NOMO-1 treated with dmso at 0.1 percent for 144 hours (cell line): Measurements from ENCODE around the gene CASP1.
"Not testable (repeated sequence)": the region's sequence is repeated elsewhere in the genome, so short reads cannot be mapped to it uniquely, and the experiment has no call there.

Experiments
- DNase-seq: peaks from one replicate; lab custom pipeline; 2025; ENCODE audit not compliant: unreplicated experiment; lab: John Stamatoyannopoulos, UW

CASP1 gene

DNA sequence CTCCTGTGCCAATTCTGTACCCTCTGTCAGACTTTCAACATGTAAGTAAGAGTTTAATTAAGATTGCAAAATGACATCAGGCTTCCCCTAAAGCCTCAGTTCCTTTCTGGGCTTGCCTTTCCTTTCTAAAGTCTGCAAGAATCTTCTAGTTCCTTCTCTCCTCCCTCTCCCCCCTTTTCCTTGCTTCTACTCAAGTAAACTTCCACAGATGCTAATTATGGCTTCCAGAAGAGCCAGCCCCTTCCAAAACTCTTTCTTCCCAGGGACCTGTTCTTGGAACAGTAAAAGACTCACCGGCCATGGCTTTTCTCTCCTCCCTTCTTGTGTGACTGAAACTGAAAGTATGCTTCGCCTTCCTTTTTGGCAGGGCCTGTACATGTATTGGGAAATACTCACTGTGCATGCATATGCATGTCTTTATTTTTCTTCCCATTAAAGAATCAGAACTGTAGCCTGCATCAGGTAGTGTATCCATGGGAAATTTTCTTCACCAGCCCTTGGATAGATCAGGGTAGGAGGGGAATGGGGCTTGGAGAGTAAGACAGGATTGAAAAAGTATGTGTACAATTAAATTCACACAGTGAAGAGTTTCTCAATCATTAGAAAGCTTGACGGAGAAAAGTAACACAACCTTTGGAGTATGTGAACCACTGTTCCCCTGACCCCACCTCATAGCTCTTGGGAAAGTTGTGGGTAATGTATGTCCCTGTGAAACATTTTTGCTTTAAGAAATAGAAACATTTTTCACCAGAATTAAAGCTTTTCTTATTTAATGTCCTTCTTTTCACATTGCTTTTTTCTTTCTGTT, at the start of gene CASP1:
Gene CASP1 (minus strand): TSS at position 332 of the 808 bp plus-strand sequence. CDS start 31 bp downstream, at position 301.
- peak; percentile 79 for DNase-seq

DNA sequence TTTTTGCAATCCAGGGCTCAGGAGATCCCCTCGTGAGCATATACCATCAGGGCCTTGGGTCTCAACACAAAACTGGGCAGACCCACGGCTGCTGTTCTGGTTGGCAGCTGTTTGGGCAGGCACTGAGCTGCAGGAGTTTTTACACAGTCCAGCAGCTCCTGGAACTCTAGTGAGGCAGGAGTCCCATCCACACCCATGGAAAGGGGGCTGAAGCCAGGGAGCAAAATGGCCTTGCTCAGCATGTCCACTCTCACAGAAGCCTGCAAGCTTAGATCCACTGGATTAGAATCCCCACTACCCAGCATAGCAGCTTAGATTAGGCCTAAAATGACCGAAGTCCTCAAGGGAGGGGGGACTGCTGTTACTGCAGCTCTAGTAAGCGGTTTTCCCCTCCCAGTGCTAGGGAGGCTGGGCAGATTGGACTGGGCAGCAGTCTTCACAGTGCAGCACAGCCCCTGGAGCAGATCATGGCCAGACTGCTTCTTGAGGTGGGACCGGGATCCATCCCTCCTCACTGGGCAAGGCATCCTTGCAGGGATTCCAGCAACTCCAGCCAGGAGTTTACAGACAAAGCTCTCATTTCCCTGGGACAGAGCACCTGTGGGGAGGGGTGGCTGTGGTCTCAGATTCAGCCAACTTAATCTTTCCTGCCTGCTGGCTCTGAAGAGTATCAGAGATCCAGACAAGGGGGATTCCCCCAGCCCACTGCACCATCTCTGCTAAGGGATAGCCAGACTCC, 46.6 kb upstream of the CASP1 start:
- DNase-seq = no peak

DNA sequence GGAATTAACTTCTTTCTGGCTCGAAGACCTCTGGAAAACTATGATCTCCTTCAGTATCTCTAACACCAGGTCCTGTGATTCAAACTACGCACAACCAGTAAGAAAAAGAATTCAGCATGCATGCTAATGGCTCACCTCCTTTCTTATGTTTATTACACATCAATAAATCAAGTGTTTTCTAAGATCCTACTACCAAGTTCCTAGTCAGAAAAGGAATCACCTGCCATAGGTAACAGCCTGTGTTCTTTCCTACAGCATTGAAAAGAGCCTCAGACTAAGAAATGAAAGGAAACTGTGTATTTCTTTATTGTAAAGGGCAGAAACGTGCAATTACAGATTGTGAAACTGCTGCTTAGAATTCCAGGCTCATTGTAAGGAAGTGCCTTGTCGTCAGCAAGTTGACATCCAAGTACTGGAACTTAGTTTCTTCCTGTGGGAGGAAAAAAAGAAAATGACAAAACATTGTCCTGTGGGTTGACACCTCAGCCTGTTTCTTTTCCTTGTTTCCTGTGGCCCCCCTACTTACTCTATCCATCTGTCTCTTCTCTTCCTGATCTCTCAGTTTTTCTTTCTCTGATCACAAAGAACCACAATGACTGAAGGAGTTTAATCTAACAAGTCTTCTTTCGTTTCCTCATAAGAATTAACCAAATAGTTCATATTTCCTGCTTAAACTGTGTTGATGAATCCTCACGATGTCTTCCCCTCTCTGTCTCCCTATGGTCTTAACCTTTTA, 45.4 kb upstream of the CASP1 start:
- DNase-seq = not testable (repeated sequence)

DNA sequence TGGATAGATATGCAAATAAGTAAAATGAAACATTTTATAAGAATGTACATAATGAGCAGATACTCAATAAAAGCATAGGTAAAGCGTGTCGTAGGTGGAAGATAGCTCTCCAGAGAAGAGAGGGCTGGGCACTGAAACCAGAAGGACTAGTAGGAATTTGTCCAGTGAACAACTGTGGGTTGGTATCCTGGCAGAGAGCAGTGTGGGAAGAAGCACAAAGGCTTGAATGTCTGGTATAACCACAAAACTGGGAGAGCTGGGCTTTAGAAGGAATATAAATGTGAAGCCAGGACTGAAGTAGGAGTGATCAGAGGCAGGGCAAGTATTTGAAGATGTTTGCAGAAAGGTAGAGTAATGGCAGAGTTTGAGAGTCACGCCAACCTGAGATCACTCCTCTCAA, 43.3 kb upstream of the CASP1 start:
- no peak for DNase-seq

DNA sequence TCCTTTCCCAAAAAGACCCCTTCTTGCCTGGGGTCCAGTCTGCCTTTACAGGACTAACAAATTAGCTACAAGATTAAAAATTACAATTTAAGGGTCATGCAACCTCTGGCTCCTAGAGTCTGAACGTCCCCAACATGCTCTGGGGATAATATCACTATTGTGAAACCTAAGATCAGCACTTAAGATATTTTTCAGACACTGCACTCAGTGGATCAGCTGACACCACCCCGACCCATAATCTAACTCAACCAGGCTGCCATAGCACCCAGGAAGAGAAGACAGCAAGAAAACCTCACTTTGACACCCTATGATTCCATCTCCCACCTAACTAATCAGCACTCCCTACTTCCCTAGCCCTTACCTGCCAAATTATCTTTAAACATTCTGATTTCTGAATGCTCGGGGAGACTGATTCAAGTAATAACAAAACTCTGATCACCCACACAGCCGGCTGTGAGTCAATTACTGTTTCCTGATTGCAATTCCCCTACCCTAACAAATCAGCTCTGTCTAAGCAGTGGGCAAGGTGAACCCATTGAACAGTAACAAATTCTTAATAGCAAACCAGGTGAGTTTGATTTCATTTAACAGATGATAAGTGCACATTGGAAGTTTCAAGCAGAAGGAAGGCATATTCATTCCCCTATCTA, 42.3 kb upstream of the CASP1 start:
- not testable (repeated sequence) for DNase-seq

DNA sequence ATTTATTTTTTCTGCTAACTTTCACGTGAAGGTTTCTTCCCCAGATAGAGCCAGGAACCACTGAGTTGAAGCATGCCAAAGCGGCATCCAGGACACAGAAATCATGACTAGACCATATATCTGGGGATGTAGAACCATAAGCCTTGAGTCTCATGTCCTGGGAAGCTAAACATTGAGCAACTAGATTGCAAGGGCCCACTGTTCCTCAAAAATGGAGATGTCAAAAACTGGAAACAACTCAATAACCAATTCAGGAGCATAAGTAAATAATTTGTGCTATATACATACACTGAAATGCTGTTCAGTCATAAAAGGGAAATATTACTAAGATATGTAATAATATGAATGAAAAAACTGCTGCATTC, 39.2 kb upstream of the CASP1 start:
- DNase-seq = no peak

DNA sequence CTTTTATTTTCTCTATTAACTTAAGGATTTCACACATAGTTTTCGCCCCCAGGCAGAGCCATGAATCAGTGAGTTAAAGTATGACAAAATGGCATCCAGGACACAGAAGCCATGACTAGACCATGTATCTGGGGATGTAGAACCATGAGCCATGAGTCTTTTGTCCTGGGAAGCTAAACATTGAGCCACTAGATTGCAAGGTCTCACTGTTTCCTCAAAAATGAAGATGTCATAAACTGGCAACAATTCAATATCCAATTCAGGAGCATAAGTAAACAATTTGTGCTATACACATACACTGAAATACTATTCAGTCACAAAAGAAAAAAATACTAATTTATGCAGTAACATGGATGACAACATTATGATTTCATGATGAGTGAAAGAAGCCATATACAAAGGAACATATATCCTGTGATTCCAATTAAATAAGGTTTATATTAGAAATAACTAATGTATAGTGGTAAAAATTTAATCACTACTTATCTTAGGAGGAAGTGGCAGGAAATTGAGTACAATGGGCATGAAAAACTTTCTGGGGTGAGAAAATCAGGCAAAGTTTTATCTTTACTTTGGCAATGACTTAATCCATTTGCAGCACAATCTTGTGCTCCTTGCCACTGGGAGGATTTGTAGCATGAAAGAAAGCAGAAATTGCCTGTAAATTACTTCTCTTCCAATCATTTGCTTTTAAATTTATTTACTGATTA, 38.7 kb upstream of the CASP1 start:
- no peak for DNase-seq

DNA sequence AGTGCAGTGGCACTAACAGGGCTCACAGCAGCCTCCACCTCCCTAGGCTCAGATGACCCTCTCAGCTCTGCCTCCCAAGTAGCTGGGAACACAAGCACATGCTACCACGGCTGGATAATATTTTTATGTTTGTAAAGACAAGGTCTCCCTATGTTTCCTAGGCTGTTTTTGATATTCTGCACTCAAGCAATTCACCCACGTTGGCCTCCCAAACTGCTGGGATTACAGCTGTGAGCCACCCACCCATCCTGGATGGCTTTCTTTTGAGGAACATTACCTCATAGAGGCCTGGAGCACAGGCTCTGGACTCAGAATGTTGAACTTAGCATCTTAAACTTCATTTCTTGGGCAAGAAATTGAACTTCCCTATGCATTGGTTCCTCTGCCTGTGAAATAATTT, 37.1 kb upstream of the CASP1 start:
- DNase-seq = not testable (repeated sequence)

DNA sequence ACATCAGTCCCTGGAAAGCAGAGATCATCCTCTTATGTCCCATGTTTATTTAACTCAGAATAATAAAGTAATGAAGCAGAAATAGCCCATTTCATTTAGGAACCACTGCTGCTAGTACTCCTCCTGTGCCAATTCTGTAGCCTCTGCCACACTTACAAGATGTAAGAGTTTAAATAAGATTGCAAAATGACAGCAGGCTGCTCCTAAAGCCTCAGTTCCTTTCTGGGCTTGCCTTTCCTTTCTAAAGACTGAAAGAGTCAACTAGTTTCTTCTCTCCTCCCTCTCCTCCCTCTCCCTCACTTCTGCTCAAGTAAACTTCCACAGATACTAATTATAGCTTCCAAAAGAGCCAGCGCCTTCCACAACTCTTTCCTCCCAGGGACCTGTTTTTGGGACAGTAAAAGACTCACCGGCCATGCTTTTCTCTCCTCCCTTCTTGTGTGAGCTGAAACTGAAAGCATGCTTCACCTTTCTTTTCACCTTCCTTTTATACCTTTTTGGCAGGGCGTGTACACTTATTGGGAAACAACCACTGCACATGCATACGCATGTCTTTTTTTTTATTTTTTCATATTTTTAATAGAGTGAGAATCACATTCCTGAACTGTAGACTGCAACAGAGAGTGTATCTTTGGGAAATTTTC, 36.3 kb upstream of the CASP1 start:
- DNase-seq = no peak

DNA sequence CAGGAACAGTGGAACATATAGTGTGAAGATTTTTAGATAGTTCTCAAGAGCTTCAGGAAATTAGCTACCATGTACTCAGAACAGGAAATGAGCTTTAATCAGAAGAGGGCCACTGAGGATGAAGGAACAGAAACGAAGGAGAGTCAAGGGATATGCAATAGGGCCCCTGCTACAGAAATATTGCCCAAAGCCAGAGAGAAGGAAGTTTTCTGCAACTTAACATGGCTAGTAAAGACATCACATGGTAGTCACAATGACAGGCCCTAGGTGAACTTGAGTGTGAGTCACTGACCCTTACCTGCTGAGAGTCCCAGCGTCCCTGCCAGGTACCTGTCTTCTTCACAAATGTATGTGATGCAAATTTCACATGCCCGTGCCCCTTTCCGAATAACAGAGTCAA, 35.4 kb upstream of the CASP1 start:
- no peak for DNase-seq

DNA sequence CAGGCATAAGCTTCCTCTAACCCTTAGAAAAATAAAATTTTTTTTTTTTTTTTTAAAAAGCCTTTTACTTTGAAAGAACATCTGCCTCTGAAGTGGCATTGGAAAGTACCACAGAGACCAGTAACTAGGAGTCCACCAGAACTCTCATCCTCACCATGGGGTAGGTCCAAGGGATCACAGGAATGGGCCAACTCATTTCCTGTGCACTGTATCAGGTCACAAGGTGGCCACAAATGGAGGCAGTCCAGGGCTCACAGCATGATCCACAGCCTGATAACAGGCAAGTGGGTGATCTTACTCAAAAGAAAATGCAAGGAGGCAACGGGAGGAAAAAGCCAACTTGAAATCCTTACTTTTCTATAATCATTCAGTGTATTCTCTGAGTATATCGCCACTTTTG, 34.8 kb upstream of the CASP1 start:
- DNase-seq = not testable (repeated sequence)

DNA sequence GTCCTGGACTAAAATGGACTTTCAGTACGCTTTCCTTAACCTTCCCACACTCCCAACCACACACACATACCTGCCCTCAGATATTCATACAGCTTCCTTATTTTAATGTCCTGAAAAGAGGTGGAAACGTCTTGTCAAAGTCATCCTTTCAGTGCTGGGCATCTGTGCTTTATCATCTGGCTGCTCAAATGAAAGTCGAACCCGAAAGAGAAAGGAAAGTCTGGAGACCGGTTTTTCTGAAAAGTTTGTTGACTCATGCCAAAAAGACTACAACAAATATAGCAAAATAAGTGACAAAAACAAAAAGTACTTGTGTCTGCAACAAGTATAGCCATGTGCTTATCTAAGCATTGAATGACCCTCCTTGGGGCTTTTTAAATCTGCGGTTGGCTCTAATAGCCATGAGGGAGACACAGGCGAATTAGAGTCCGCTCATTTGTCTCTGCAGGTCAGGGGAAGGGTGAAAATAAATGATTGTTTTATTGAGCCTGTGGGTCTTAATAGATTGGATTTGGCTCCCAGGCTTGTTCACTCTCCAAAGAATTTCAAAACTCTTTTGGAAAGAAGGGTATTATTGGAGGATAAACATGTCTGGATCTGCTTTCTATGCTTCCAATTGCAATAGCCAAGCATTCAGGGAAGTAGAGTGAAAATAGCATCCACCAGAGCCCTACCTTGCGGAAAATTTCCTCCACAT, 28.4 kb upstream of the CASP1 start:
- DNase-seq = not testable (repeated sequence)

DNA sequence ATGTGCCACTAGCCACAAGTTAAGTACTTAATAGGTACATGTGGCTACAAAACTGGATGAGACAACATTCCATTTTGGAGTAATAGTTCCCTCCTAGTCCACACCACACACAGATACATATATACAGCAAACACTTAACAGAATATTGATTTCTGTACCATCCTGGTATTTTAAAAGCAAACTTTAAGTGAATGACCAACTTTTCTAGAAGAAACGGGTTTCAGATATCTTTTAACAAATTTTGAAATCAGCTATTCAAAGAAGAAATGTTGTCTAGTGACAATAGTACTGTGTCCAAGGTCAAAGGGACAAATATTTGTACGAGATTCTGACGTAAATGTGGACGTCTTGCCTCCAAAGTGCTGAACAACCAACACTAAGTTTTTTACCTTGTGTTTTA, 22.5 kb upstream of the CASP1 start:
- DNase-seq = no peak

DNA sequence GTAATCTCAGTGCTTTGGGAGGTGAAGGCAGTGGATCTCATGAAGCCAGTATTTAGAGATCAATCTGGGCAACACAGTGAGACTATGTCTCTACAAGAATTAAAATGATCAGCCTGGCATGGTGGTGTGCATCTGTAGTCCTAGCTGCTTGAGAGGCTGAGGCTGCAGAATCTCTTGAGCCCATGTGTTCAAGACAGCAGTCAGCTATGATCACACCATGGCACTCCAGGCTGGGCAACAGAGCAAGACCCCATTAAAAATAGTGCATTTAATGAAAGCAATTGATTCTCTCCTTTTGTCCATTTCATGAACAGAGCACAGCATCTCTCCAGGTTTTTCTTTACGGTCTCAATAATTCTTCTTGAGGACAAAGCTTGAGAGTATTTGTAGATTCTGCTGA, 21.5 kb upstream of the CASP1 start:
- no peak for DNase-seq

DNA sequence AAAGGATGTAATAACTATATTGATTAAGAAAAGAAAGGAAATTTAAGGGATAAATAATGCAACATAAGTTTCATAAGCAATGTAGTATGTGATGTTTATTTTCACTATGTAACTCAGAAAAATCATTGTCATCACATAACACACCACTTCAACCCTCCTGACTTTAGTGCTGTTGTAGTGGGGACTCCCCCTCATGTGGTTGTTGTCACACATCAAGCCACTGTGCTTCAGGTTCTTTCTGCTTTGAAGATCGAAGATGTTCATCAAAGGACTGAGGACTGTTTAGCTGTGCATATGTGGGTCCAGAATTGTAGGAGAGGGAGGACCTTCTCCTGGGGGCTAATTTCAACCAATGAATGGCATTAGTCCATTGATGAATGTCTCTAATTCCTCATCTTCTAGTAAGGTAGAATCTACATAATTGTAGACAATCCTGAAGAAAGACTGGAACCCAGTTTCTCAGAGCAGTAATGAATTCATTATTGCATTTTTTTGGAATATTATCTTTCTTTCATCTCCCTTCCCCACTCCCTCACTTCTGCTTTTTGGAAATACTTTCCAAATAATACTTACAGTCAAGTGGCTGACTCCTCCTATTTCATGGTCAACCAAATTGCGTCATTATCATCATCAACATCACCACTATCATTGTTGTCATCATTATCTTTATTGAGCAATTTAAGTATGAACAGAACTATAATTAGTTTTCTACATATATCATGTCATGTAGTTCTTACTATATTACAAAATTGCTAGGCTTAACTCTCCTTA, 20.0 kb upstream of the CASP1 start:
- DNase-seq = peak; percentile 64

DNA sequence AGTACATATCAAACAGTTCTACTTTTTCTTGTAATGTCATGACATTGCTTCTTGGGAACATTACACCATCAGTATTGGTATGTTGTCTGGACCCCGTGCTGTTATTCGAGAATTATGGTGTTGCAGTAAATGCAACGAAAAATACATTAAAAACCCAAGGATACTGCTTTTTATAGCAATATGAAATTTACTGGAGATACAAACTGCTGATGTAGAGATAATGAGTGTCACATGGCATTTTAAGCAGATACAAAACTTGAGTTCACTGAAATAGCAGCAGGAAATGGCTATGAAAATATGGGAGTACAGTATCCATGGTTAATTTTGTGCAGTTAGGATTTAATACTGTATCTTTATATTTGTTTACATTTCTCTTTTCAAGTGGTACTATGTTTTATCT, 17.5 kb upstream of the CASP1 start:
- DNase-seq = no peak

DNA sequence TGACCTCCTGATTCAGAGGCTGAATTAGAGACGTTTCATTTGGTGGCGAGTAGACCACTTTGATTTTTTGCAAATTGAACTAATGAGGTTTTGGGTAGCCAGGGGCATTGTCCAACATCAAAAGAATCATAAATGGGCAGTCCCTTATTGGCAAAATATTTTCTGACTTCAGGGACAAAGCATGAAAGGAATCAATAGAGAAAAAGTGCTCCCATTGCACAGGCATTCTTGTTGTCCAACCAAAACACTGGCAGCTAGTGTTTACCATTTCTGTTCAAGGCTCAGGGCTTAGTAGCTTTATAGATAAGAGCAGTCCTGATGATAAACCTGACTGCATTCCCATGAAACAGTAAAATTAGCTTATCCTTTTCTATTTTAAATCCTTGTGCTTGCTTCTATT, 16.6 kb upstream of the CASP1 start:
- DNase-seq = no peak

DNA sequence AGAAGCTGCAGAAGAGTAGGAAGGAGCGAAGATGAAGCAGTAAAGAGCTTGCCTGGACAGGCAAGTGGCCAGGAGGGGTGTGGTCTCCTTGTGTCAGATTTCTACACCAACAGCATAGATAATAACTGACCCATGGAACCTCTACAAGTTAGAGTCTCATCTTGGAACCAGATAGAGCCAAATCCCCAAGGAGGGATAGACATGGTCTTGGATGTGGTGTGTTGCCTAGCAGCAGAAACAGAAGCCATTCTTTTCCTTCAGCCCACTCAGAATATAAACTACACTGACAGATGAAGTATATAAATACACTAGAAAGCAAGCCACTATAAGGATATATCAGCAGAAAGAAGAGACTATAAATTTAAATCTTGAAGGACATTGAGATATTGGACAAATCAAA, 14.5 kb upstream of the CASP1 start:
- no peak for DNase-seq
